Activated B cell treated with CpG ODN at 0.5 μM for 24 hours (primary cell): ENCODE measurements around the gene RGS7. TPM values are rescaled to one million over a fixed set of nuclear protein-coding genes. Genes with fewer than 3 reads are reported as not detected.

Experiments
- ATAC-seq: fragments of 200-7000 bp; cut with Tn5 transposase; one replicate; pipeline ENCODE4 v1.10.0; 2021; ENCODE audit warnings: low read depth, mild to moderate bottlenecking, moderate library complexity
- CTCF ChIA-PET: fragments of 350-600 bp; sonication (Branson Sonifier 250); formaldehyde crosslinking; loops from one replicate; lab custom pipeline; 2021; ENCODE audit warnings: antibody characterized with exemption; lab: Charles Lee
- POLR2A ChIA-PET: fragments of 350-600 bp; sonication (Branson Sonifier 250); formaldehyde crosslinking; loops from one replicate; lab custom pipeline; 2021; ENCODE audit warnings: antibody characterized with exemption; lab: Charles Lee
- DNase-seq: peaks from one replicate; pipeline ENCODE4 v3.0.0; 2022
- H3K27ac Mint-ChIP-seq: one replicate; pipeline ENCODE4 v1.8.0; 2020; ENCODE audit warnings: mixed read lengths
- H3K27me3 Mint-ChIP-seq: one replicate; pipeline ENCODE4 v1.8.0; 2021; ENCODE audit warnings: mixed read lengths
- H3K36me3 Mint-ChIP-seq: one replicate; pipeline ENCODE4 v1.8.0; 2021; ENCODE audit warnings: low read depth, mixed read lengths
- H3K4me1 Mint-ChIP-seq: one replicate; pipeline ENCODE4 v1.8.0; 2021; ENCODE audit warnings: mixed read lengths
- H3K4me3 Mint-ChIP-seq: one replicate; pipeline ENCODE4 v1.8.0; 2020; ENCODE audit warnings: mild to moderate bottlenecking, mixed read lengths
- H3K9me3 Mint-ChIP-seq: one replicate; pipeline ENCODE4 v1.8.0; 2020; ENCODE audit warnings: mixed read lengths
- CTCF ChIP-seq: fragments of 200-600 bp; IDR thresholded peaks from one replicate; pipeline ENCODE4 v1.8.0; 2022; ENCODE audit warnings: antibody characterized with exemption, mild to moderate bottlenecking
- intact Hi-C: fragments of 100-400 bp; cut with micrococcal nuclease; formaldehyde crosslinking; loops from one replicate; pipeline ENCODE4 v1.15.1; 2024
- total RNA-seq: library from RNA; stranded (reverse); gene quantifications from 2 replicates; pipeline ENCODE4 v1.2.3, GENCODE V29; 2022

RGS7 gene
- total RNA-seq, 1 donor from 2014 or later, result 0.49 TPM

GRCh38 chr1:241240069-241240468, 116.9 kb downstream of the RGS7 start:
- CTCF ChIA-PET, result no interaction called here
- ATAC-seq (no peak), DNase-seq (no peak)
- TF ChIP-seq CTCF, result no peak
- H3K4me3 Mint-ChIP-seq, result no peak overlapping the region
- H3K27ac Mint-ChIP-seq, result no peak overlapping the region
- no peaks in the 10 kb centered on the region for H3K36me3 Mint-ChIP-seq
- POLR2A ChIA-PET, result no interaction called here
- H3K4me1 Mint-ChIP-seq, result no peaks in the 10 kb centered on the region
- H3K27me3 Mint-ChIP-seq, result no peaks in the 10 kb centered on the region
- no peaks in the 10 kb centered on the region for H3K9me3 Mint-ChIP-seq
- intact Hi-C loops, result no loop called here

- H3K4me1 Mint-ChIP-seq, result no peaks in the 10 kb centered on the region
- H3K36me3 Mint-ChIP-seq, result no peaks in the 10 kb centered on the region
- H3K27me3 Mint-ChIP-seq, result no peaks in the 10 kb centered on the region
- intact Hi-C loops, result no loop called here
- no peak overlapping the region for H3K4me3 Mint-ChIP-seq
- ChIA-PET POLR2A (no interaction called here), CTCF (no interaction called here)
- H3K27ac Mint-ChIP-seq, result no peak overlapping the region
- ATAC-seq, result no peak
- no peak for DNase-seq
- no peaks in the 10 kb centered on the region for H3K9me3 Mint-ChIP-seq
- no peak for TF ChIP-seq CTCF
Measured at GRCh38 chr1:241237873-241238272, 119.1 kb downstream of the RGS7 start.

GRCh38 chr1:241235256-241235897, 121.6 kb downstream of the RGS7 start:
- H3K27ac Mint-ChIP-seq, result no peak overlapping the region
- no peak for TF ChIP-seq CTCF
- no peaks in the 10 kb centered on the region for H3K36me3 Mint-ChIP-seq
- no peaks in the 10 kb centered on the region for H3K4me1 Mint-ChIP-seq
- intact Hi-C loops, result no loop called here
- H3K4me3 Mint-ChIP-seq, result no peak overlapping the region
- ATAC-seq (no peak), DNase-seq (no peak)
- no peaks in the 10 kb centered on the region for H3K9me3 Mint-ChIP-seq
- no peaks in the 10 kb centered on the region for H3K27me3 Mint-ChIP-seq
- POLR2A ChIA-PET, result no interaction called here
- CTCF ChIA-PET, result no interaction called here

GRCh38 chr1:241229711-241230110, 127.3 kb downstream of the RGS7 start:
- ChIA-PET CTCF (interaction anchor here (0.6 kb wide), 1 partner anchor 1224 kb away, joined by 5 read pairs; no protein-coding TSS in a partner anchor), POLR2A (no interaction called here)
- Mint-ChIP-seq H3K27ac (no peak overlapping the region), H3K36me3 (no peaks in the 10 kb centered on the region), H3K27me3 (no peaks in the 10 kb centered on the region), H3K4me3 (no peak overlapping the region), H3K9me3 (no peaks in the 10 kb centered on the region), H3K4me1 (no peaks in the 10 kb centered on the region)
- TF ChIP-seq CTCF, result no peak
- no peak for ATAC-seq
- no peak for DNase-seq
- intact Hi-C loops, result no loop called here

- H3K9me3 Mint-ChIP-seq, result no peaks in the 10 kb centered on the region
- no peaks in the 10 kb centered on the region for H3K36me3 Mint-ChIP-seq
- CTCF ChIA-PET, result no interaction called here
- DNase-seq (no peak), ATAC-seq (no peak)
- no peaks in the 10 kb centered on the region for H3K27me3 Mint-ChIP-seq
- no peak overlapping the region for H3K27ac Mint-ChIP-seq
- no peak overlapping the region for H3K4me3 Mint-ChIP-seq
- POLR2A ChIA-PET, result no interaction called here
- intact Hi-C loops, result no loop called here
- TF ChIP-seq CTCF, result no peak
- no peaks in the 10 kb centered on the region for H3K4me1 Mint-ChIP-seq
Measured at GRCh38 chr1:241229216-241229615, 127.8 kb downstream of the RGS7 start.
